GM12874 (cell line): Measurements from ENCODE around the gene ANKS1A.

ENCODE experiments used
- CTCF ChIP-seq: IDR thresholded peaks from 2 replicates; pipeline ENCODE4 v1.5.1; 2011; ENCODE audit warnings: low read depth, mild to moderate bottlenecking, control low read depth, low read length, moderate library complexity; ENCODE audit not compliant: insufficient read depth

Gene ANKS1A

GRCh38 chr6:35018182-35018519, 129.1 kb downstream of the ANKS1A start:
- no peak for TF ChIP-seq CTCF

GRCh38 chr6:35018746-35019145, 129.7 kb downstream of the ANKS1A start:
- TF ChIP-seq CTCF: no peak

- no peak for TF ChIP-seq CTCF
Measured at GRCh38 chr6:35019171-35019570, 130.1 kb downstream of the ANKS1A start.

GRCh38 chr6:35019831-35020230, 130.8 kb downstream of the ANKS1A start:
- TF ChIP-seq CTCF: no peak

GRCh38 chr6:35021004-35021403, 131.9 kb downstream of the ANKS1A start:
- no peak for TF ChIP-seq CTCF

- no peak for TF ChIP-seq CTCF
Measured at GRCh38 chr6:35023091-35024000, 134.3 kb downstream of the ANKS1A start.

- no peak for TF ChIP-seq CTCF
Measured at GRCh38 chr6:35024551-35025054, 135.5 kb downstream of the ANKS1A start.
